GM10248 (cell line): ENCODE data around the gene CEP112.

Source experiments
- CTCF ChIA-PET: fragments of 300-600 bp; sonication (Branson Sonifier 250); formaldehyde crosslinking; extraction: SDS; loops from one replicate; lab custom pipeline; 2021; ENCODE audit warnings: antibody characterized with exemption; lab: Yijun Ruan, JAX
- POLR2A ChIA-PET: fragments of 350-650 bp; sonication (Branson Sonifier 250); formaldehyde crosslinking; extraction: SDS; loops from one replicate; lab custom pipeline; 2020; ENCODE audit warnings: antibody characterized with exemption; lab: Yijun Ruan, JAX
- DNase-seq: peaks from one replicate; pipeline ENCODE4 v3.0.0; 2012; ENCODE audit errors: extremely low spot score
- CTCF ChIP-seq: IDR thresholded peaks from 2 replicates; pipeline ENCODE4 v1.5.1; 2012; ENCODE audit warnings: mild to moderate bottlenecking, low read depth; ENCODE audit errors: extremely low read depth, missing control alignments, control extremely low read depth

Gene CEP112

GRCh38 chr17:66146394-66146793, 45.5 kb downstream of the CEP112 start:
- ChIA-PET POLR2A (no interaction called here), CTCF (no interaction called here)
- DNase-seq = no peak
- TF ChIP-seq CTCF = no peak

- CTCF ChIA-PET = no interaction called here
- DNase-seq = no peak
- no peak for TF ChIP-seq CTCF
- POLR2A ChIA-PET = no interaction called here
Observed at GRCh38 chr17:66143657-66144282, 48.2 kb downstream of the CEP112 start.

DNA sequence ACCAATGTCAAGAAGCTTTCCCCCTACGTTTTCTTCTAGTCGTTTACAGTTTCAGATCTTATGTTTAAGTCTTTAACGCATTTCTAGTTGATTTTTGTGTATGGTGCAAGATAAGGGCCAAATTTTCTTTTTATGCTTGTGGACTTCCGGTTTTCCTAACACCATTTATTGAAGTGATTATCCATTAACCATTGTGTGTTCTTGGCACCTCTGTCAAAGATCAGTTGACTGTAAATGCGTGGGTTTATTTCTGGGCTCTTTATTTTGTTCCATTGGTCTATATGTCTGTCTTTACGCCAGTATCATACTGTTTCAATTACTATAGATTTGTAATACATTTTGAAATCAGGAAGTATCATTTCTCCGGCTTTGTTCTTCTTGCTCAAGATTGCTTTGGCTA, 49.5 kb downstream of the CEP112 start:
- no peak for TF ChIP-seq CTCF
- ChIA-PET CTCF (interaction anchor here (1.0 kb wide), 1 partner anchor 23 kb away, joined by 3 read pairs; no protein-coding TSS in a partner anchor), POLR2A (no interaction called here)
- DNase-seq = no peak

GRCh38 chr17:66138120-66138519, 53.8 kb downstream of the CEP112 start:
- DNase-seq = no peak
- ChIA-PET CTCF (no interaction called here), POLR2A (no interaction called here)
- no peak for TF ChIP-seq CTCF

DNA sequence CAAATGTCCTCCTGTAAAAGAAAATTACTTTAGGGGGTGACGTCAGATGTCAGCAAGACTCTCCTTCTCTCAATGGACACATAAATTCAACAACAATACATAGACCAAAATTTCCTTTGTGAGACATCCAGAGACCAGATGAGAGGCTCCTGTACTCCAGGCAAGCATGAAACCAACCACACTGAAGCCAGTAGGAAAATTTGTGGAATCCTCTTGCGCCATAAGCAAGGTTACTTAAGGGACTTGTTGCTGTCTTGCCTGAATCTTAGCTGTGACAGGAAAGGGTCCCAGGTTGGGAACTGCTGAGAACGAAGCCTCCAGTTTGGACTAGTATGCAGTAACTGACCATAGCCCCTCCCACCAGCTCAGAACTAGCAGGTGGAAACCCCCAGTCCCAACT, 56.0 kb downstream of the CEP112 start:
- CTCF ChIA-PET = interaction anchor here (1.5 kb wide), 1 partner anchor 13 kb away, joined by 5 read pairs; no protein-coding TSS in a partner anchor
- no peak for DNase-seq
- POLR2A ChIA-PET = no interaction called here
- TF ChIP-seq CTCF = no peak

- TF ChIP-seq CTCF = no peak
- CTCF ChIA-PET = interaction anchor here (1.5 kb wide), 1 partner anchor 12 kb away, joined by 5 read pairs; no protein-coding TSS in a partner anchor
- no peak for DNase-seq
- POLR2A ChIA-PET = interaction anchor here (0.7 kb wide), 1 partner anchor 12 kb away, joined by 3 read pairs; no protein-coding TSS in a partner anchor
Observed at GRCh38 chr17:66135219-66135618, 56.7 kb downstream of the CEP112 start.
